Astrocyte of the cerebellum (primary cell): ENCODE results near the gene KRT84.
A peak's percentile ranks its signal among the peaks of the same experiment; 100 is the strongest.

Experiments used
- DNase-seq: peaks from one replicate; pipeline ENCODE4 v3.0.0-alpha.2; 2011; ENCODE audit warnings: low read depth
- H3K4me3 ChIP-seq: 2 replicates; pipeline ENCODE4 v1.5.1; 2011; ENCODE audit warnings: mild to moderate bottlenecking, low read depth, low read length, moderate library complexity
- CTCF ChIP-seq: IDR thresholded peaks from 2 replicates; pipeline ENCODE4 v1.5.1; 2012; ENCODE audit warnings: low read length, low read depth, moderate library complexity, mild to moderate bottlenecking; ENCODE audit errors: missing control alignments
- in situ Hi-C: cut with HindIII; loops from 2 replicates; pipeline ENCODE4 v1.10.0; 2017; ENCODE audit warnings: low sequenced_read_pairs

The KRT84 gene

GRCh38 chr12:52396656-52397055 is 11.2 kb upstream of the KRT84 start:
- no peak overlapping the region for H3K4me3 ChIP-seq
- TF ChIP-seq CTCF = no peak
- no peak for DNase-seq
- in situ Hi-C loops = no loop called here

- no peak for DNase-seq
- in situ Hi-C loops = no loop called here
- peak; percentile 23 for TF ChIP-seq CTCF
- H3K4me3 ChIP-seq = no peak overlapping the region
Observed at GRCh38 chr12:52395761-52396434, 10.4 kb upstream of the KRT84 start.

GRCh38 chr12:52394836-52395405 is 9.5 kb upstream of the KRT84 start:
- no peak for TF ChIP-seq CTCF
- in situ Hi-C loops = no loop called here
- H3K4me3 ChIP-seq = no peak overlapping the region
- no peak for DNase-seq

DNA sequence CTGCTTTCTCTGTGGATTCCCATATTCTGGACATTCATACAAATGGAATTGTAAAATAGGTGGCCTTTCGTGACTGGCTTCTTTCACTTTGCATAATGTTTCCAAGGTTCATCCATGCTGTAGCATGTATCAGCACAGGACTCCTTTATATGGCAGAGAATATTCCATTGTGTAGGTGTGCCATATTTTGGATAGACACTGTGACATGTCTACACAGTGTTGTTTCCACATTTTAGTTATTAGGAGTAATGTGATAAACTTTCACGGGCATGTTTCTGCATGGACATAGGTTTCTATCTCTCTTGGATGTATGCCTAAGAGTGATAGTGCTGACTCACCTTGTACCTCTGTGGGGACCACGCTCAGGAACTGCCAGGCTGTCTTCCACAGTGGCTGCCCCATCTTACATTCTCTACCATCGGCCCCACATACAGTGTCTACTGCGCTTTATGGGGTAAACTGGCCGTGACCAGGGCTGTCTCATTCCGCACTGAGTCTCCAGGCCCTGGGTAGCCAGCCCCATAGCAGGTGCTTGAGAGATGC is 7.1 kb upstream of the KRT84 start:
- in situ Hi-C loops = no loop called here
- H3K4me3 ChIP-seq = no peak overlapping the region
- DNase-seq = no peak
- TF ChIP-seq CTCF = no peak

DNA sequence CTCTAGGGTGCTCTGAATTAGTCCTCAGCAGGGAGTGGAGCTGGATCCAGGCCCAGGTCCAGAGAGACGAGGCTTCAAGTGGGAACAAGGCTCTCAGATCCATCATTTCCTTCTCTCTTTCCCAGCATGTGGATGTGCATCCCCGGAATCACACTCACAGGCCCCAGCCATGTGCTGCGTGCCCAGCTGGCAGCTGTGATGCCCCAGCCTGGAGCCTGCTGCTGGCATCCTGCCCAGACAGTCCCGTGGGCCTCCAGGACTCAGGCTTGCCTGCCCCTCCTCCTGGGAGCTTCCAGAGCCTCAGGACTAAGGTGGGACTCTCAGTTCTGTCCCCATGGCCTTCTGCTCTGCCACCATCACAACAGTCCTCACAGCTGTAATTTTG is 6.2 kb upstream of the KRT84 start:
- H3K4me3 ChIP-seq = no peak overlapping the region
- no peak for DNase-seq
- in situ Hi-C loops = no loop called here
- no peak for TF ChIP-seq CTCF

DNA sequence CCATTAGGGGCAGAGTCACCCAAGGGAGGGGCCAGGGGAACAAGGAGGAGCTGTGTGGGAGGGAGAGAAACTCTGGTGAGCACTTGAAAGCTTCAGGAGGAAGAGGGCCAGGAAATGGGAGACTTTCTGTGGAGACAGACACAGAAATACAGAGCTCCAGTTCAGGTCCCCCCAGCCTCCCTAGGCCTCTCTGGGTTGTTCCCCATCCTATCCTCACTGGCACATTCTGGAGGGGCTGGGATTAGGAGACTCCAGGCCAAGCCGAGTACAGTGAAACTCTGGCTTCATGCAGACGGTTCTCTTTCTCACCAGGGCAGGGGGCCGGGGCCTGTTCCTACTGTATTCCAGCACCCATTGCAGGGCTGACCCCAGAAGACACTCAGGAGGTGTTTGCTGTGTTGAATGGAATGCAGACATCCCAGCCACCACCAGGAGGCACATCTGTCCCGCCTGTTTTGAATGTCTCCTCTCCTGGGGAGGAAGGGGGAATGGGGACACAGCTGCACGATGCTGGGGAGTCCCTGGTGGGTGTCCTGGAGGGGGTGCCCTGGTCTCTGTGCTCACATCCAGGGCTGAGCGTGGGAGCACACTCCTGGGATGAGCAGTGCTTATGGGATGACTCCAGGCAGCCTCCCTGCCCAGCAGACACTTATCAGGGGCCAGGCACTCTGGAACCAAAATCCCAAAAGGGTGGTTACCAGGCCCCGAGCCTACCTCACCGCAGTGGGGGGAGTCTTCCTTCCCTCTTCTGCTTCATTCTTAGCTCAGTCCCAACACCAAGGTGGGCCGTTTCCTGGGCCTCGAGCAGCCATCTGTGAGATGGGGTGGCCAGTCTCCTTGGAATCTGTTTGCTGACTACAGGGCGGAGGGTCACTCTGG is 5.5 kb upstream of the KRT84 start:
- no peak overlapping the region for H3K4me3 ChIP-seq
- in situ Hi-C loops = no loop called here
- no peak for DNase-seq
- peak; percentile 75 for TF ChIP-seq CTCF
